Fibroblast of skin of right quadriceps (primary cell): Measurements from ENCODE around the gene DDX5.

Source experiments
- DNase-seq: peaks from one replicate; pipeline ENCODE4 v3.0.0-alpha.2; 2013

Gene DDX5

GRCh38 chr17:64506201-64506575, at the start of gene DDX5:
Gene DDX5 (minus strand): TSS chr17:64506289. CDS start chr17:64506119, 170 bp downstream.
- peak; percentile 97 for DNase-seq

- DNase-seq = no peak
Measured at GRCh38 chr17:64555281-64555680, 49.2 kb upstream of the DDX5 start.

GRCh38 chr17:64554028-64554637, 48.0 kb upstream of the DDX5 start:
- no peak for DNase-seq

GRCh38 chr17:64551461-64551860, 45.4 kb upstream of the DDX5 start:
- DNase-seq = no peak

GRCh38 chr17:64547319-64547718, 41.2 kb upstream of the DDX5 start:
- no peak for DNase-seq

GRCh38 chr17:64546716-64547115, 40.6 kb upstream of the DDX5 start:
- no peak for DNase-seq

- DNase-seq = no peak
Measured at GRCh38 chr17:64544742-64545141, 38.7 kb upstream of the DDX5 start.

GRCh38 chr17:64540118-64540776, 34.2 kb upstream of the DDX5 start:
- no peak for DNase-seq

GRCh38 chr17:64538508-64539130, 32.5 kb upstream of the DDX5 start:
- DNase-seq = no peak

GRCh38 chr17:64537488-64537887, 31.4 kb upstream of the DDX5 start:
- DNase-seq = no peak

GRCh38 chr17:64536913-64537312, 30.8 kb upstream of the DDX5 start:
- DNase-seq = no peak

GRCh38 chr17:64535357-64535756, 29.3 kb upstream of the DDX5 start:
- no peak for DNase-seq

- DNase-seq = no peak
Measured at GRCh38 chr17:64534187-64534586, 28.1 kb upstream of the DDX5 start.

- DNase-seq = no peak
Measured at GRCh38 chr17:64533784-64534183, 27.7 kb upstream of the DDX5 start.

- DNase-seq = no peak
Measured at GRCh38 chr17:64532409-64532808, 26.3 kb upstream of the DDX5 start.

- peak; percentile 47 for DNase-seq
Measured at GRCh38 chr17:64531955-64532371, 25.9 kb upstream of the DDX5 start.

- no peak for DNase-seq
Measured at GRCh38 chr17:64529221-64529620, 23.1 kb upstream of the DDX5 start.

- DNase-seq = no peak
Measured at GRCh38 chr17:64527914-64528313, 21.8 kb upstream of the DDX5 start.

- no peak for DNase-seq
Measured at GRCh38 chr17:64520359-64520758, 14.3 kb upstream of the DDX5 start.

GRCh38 chr17:64519601-64520000, 13.5 kb upstream of the DDX5 start:
- DNase-seq = no peak

GRCh38 chr17:64515829-64516228, 9.7 kb upstream of the DDX5 start:
- DNase-seq = no peak

GRCh38 chr17:64515419-64515818, 9.3 kb upstream of the DDX5 start:
- DNase-seq = no peak

- no peak for DNase-seq
Measured at GRCh38 chr17:64509179-64509578, 3.1 kb upstream of the DDX5 start.

- DNase-seq = no peak
Measured at GRCh38 chr17:64508683-64509082, 2.6 kb upstream of the DDX5 start.

- DNase-seq = peak; percentile 70
Measured at GRCh38 chr17:64507413-64507782, 1.3 kb upstream of the DDX5 start.
